IMR-90 (cell line): ENCODE results near the gene TACC3. TPM values are rescaled to one million over a fixed set of nuclear protein-coding genes. Genes with fewer than 3 reads are reported as not detected.

Experiments
- ATAC-seq: fragments of 200-7000 bp; cut with Tn5 transposase; 2 replicates; pipeline ENCODE4 v1.9.1; 2020; ENCODE audit warnings: low read depth, mild to moderate bottlenecking, moderate library complexity
- BruUV-seq: library from RNA; stranded (reverse); fragments of 400-500 nt; replicated peaks from 2 replicates; lab custom pipeline; 2021; lab: Mats Ljungman, UMichigan
- CTCF ChIA-PET: fragments of 300-600 bp; formaldehyde crosslinking; extraction: SDS; loops from one replicate; lab custom pipeline; 2021; ENCODE audit warnings: antibody characterized with exemption; lab: Yijun Ruan, JAX
- POLR2A ChIA-PET: fragments of 300-600 bp; sonication (Branson Sonifier 250); formaldehyde crosslinking; loops from one replicate; lab custom pipeline; 2022; ENCODE audit warnings: antibody characterized with exemption; ENCODE audit not compliant: unreplicated experiment; lab: Charles Lee
- DNase-seq: peaks from one replicate; pipeline ENCODE4 v3.0.0; 2013
- H2AFZ ChIP-seq: replicated peaks from 2 replicates; pipeline ENCODE3; 2013; ENCODE audit warnings: low read length, mild to moderate bottlenecking; ENCODE audit not compliant: poor library complexity
- H2AK5ac ChIP-seq: 2 replicates; pipeline ENCODE4 v1.6.1; 2013; ENCODE audit warnings: low read depth, low read length, inconsistent platforms
- H2AK9ac ChIP-seq: replicated peaks from 2 replicates; pipeline ENCODE3; 2013; ENCODE audit warnings: mild to moderate bottlenecking, low read depth, low read length, moderate library complexity; ENCODE audit not compliant: poor library complexity
- H2BK120ac ChIP-seq: 2 replicates; pipeline ENCODE4 v1.6.1; 2013; ENCODE audit warnings: low read depth, low read length, inconsistent platforms
- H2BK15ac ChIP-seq: 3 replicates; pipeline ENCODE4 v1.6.1; 2013; ENCODE audit warnings: low read depth, low read length, inconsistent platforms
- H2BK20ac ChIP-seq: 2 replicates; pipeline ENCODE4 v1.6.1; 2013; ENCODE audit warnings: low read depth, mild to moderate bottlenecking, inconsistent platforms, low read length, moderate library complexity
- H2BK5ac ChIP-seq: 2 replicates; pipeline ENCODE4 v1.6.1; 2013; ENCODE audit warnings: mild to moderate bottlenecking, low read depth, low read length, inconsistent platforms; ENCODE audit not compliant: poor library complexity, severe bottlenecking
- H3K14ac ChIP-seq: replicated peaks from 2 replicates; pipeline ENCODE4 v1.6.1; 2013; ENCODE audit warnings: low read depth, low read length, inconsistent platforms
- H3K18ac ChIP-seq: 2 replicates; pipeline ENCODE4 v1.6.1; 2013; ENCODE audit warnings: low read depth, low read length, control low read depth
- H3K23ac ChIP-seq: 2 replicates; pipeline ENCODE4 v1.6.1; 2013; ENCODE audit warnings: low read depth, low read length, inconsistent platforms
- H3K27ac ChIP-seq: 2 replicates; pipeline ENCODE4 v1.5.1; 2013; ENCODE audit warnings: mild to moderate bottlenecking, control low read depth, low read length; ENCODE audit not compliant: insufficient read depth
- H3K27me3 ChIP-seq: 2 replicates; pipeline ENCODE4 v1.6.1; 2013; ENCODE audit warnings: low read length; ENCODE audit not compliant: control insufficient read depth, insufficient read depth
- H3K36me3 ChIP-seq: 2 replicates; pipeline ENCODE4 v1.6.1; 2013; ENCODE audit warnings: low read length, mixed read lengths; ENCODE audit not compliant: control insufficient read depth, insufficient read depth
- H3K4ac ChIP-seq: 2 replicates; pipeline ENCODE4 v1.6.1; 2013; ENCODE audit warnings: low read depth, low read length, inconsistent platforms
- H3K4me1 ChIP-seq: 2 replicates; pipeline ENCODE4 v1.6.1; 2013; ENCODE audit warnings: low read length, mixed read lengths; ENCODE audit not compliant: control insufficient read depth, insufficient read depth
- H3K4me2 ChIP-seq: 2 replicates; pipeline ENCODE4 v1.6.1; 2013; ENCODE audit warnings: low read depth, mild to moderate bottlenecking, control low read depth, low read length, moderate library complexity
- H3K4me3 ChIP-seq: 2 replicates; pipeline ENCODE4 v1.5.1; 2013; ENCODE audit warnings: low read depth, mild to moderate bottlenecking, control low read depth, low read length, moderate library complexity; ENCODE audit not compliant: insufficient read depth
- H3K56ac ChIP-seq: 2 replicates; pipeline ENCODE4 v1.6.1; 2013; ENCODE audit warnings: low read length, inconsistent platforms; ENCODE audit not compliant: insufficient read depth; ENCODE audit errors: extremely low read depth
- H3K79me1 ChIP-seq, 2 experiments: 2 replicates each; pipeline ENCODE4 v1.6.1; 2013; ENCODE audit warnings: low read length in 2 of 2, inconsistent platforms in 1 of 2, low read depth in 1 of 2
- H3K9ac ChIP-seq: 2 replicates; pipeline ENCODE4 v1.6.1; 2013; ENCODE audit warnings: low read depth, low read length, control low read depth
- H3K9me1 ChIP-seq: 2 replicates; pipeline ENCODE4 v1.6.1; 2013; ENCODE audit warnings: low read length, inconsistent platforms; ENCODE audit not compliant: insufficient read depth
- H3K9me3 ChIP-seq: 2 replicates; pipeline ENCODE4 v1.6.1; 2013; ENCODE audit warnings: low read length; ENCODE audit not compliant: control insufficient read depth, insufficient read depth
- H4K20me1 ChIP-seq: 2 replicates; pipeline ENCODE4 v1.6.1; 2013; ENCODE audit warnings: low read length, inconsistent platforms; ENCODE audit not compliant: insufficient read depth
- H4K5ac ChIP-seq: 2 replicates; pipeline ENCODE4 v1.6.1; 2013; ENCODE audit warnings: mild to moderate bottlenecking, low read depth, low read length, control low read depth
- H4K8ac ChIP-seq, 2 experiments: 2 replicates each; pipeline ENCODE4 v1.6.1; 2013; ENCODE audit warnings: low read depth in 2 of 2, low read length in 2 of 2, control low read depth in 1 of 2, inconsistent platforms in 1 of 2
- H4K91ac ChIP-seq: 2 replicates; pipeline ENCODE4 v1.6.1; 2013; ENCODE audit warnings: low read depth, low read length, inconsistent platforms; ENCODE audit not compliant: insufficient read depth
- BHLHE40 ChIP-seq: fragments of 150-350 bp; IDR thresholded peaks from 2 replicates; pipeline ENCODE4 v1.6.1; 2016; ENCODE audit warnings: mild to moderate bottlenecking, low read depth, low read length
- CEBPB ChIP-seq: IDR thresholded peaks from 2 replicates; pipeline ENCODE4 v1.6.1; 2012; ENCODE audit warnings: low read depth, low read length, improper control_type of control experiment
- CHD1 ChIP-seq: IDR thresholded peaks from 2 replicates; pipeline ENCODE4 v1.6.1; 2012; ENCODE audit warnings: low read depth, low read length, improper control_type of control experiment
- FOS ChIP-seq: fragments of 150-350 bp; IDR thresholded peaks from 2 replicates; pipeline ENCODE4 v1.6.1; 2016; ENCODE audit warnings: low read depth, low read length
- MAFK ChIP-seq: IDR thresholded peaks from 2 replicates; pipeline ENCODE4 v1.6.1; 2012; ENCODE audit warnings: low read depth, low read length, improper control_type of control experiment
- MAZ ChIP-seq: IDR thresholded peaks from 2 replicates; pipeline ENCODE4 v1.6.1; 2012; ENCODE audit warnings: low read depth, mild to moderate bottlenecking, low read length, improper control_type of control experiment, moderate library complexity, borderline replicate concordance
- NFE2L2 ChIP-seq: fragments of 150-350 bp; IDR thresholded peaks from 2 replicates; pipeline ENCODE4 v1.6.1; 2016; ENCODE audit warnings: low read depth, mild to moderate bottlenecking, low read length
- POLR2A ChIP-seq: IDR thresholded peaks from 2 replicates; pipeline ENCODE4 v1.6.1; 2012; ENCODE audit warnings: mild to moderate bottlenecking, low read depth, low read length
- RCOR1 ChIP-seq: IDR thresholded peaks from 2 replicates; pipeline ENCODE4 v1.6.1; 2012; ENCODE audit warnings: mild to moderate bottlenecking, low read length, improper control_type of control experiment; ENCODE audit not compliant: insufficient replicate concordance
- RFX5 ChIP-seq: IDR thresholded peaks from 2 replicates; pipeline ENCODE4 v1.8.0; 2012; ENCODE audit warnings: low read depth, mild to moderate bottlenecking, low read length, moderate library complexity
- WGBS, 2 experiments: methylation state at CpG; one replicate each; pipeline versions ENCODE4 v1.1.5 to v1.1.7; 2013; ENCODE audit warnings: missing lambda C conversion rate in 2 of 2; ENCODE audit not compliant: insufficient read length in 1 of 2; ENCODE audit errors: extremely low coverage in 2 of 2; 5-methylcytosine and 5-hydroxymethylcytosine counted together
- dilution Hi-C: fragments of 300-500 bp; cut with HindIII; formaldehyde crosslinking; loops from one replicate; pipeline ENCODE4 v1.14.3; 2018; ENCODE audit warnings: low sequenced_read_pairs; ENCODE audit not compliant: unreplicated experiment
- in situ Hi-C: fragments of 300-500 bp; cut with MboI; formaldehyde crosslinking; loops from 3 replicates; pipeline ENCODE4 v1.14.3; 2019; ENCODE audit warnings: low sequenced_read_pairs, inconsistent platforms, mixed read lengths
- intact Hi-C: fragments of 100-400 bp; cut with micrococcal nuclease; formaldehyde crosslinking; loops from 2 replicates; pipeline ENCODE4 v1.10.0; 2022
- polyA plus RNA-seq, 3 experiments: library from polyadenylated mRNA; depleted of rRNA; stranded (reverse); fragments of >200 nt; gene quantifications; 2 replicates each; pipeline ENCODE4 v1.2.3, GENCODE V29; 2012; ENCODE audit warnings: low replicate concordance in 1 of 3
- total RNA-seq: library from RNA; depleted of rRNA; stranded (reverse); fragments of >200 nt; gene quantifications from 2 replicates; pipeline ENCODE4 v1.2.3, GENCODE V29; 2012
- TF ChIP-seq, protein P1 (sequence below): fragments of 150-350 bp; IDR thresholded peaks from 2 replicates; pipeline ENCODE4 v1.6.1; 2017; ENCODE audit warnings: mild to moderate bottlenecking, antibody characterized with exemption, low read length, low read depth
- TF ChIP-seq, protein P2 (sequence below): conservative IDR thresholded peaks from 2 replicates; pipeline ENCODE4 v1.5.1; 2012; ENCODE audit warnings: mild to moderate bottlenecking, low read depth, low read length, improper control_type of control experiment

Gene TACC3
- total and polyA plus RNA-seq, 2 of the 4 experiments (the other 2 are of a cell fraction): 15.1 to 49.7 TPM

DNA sequence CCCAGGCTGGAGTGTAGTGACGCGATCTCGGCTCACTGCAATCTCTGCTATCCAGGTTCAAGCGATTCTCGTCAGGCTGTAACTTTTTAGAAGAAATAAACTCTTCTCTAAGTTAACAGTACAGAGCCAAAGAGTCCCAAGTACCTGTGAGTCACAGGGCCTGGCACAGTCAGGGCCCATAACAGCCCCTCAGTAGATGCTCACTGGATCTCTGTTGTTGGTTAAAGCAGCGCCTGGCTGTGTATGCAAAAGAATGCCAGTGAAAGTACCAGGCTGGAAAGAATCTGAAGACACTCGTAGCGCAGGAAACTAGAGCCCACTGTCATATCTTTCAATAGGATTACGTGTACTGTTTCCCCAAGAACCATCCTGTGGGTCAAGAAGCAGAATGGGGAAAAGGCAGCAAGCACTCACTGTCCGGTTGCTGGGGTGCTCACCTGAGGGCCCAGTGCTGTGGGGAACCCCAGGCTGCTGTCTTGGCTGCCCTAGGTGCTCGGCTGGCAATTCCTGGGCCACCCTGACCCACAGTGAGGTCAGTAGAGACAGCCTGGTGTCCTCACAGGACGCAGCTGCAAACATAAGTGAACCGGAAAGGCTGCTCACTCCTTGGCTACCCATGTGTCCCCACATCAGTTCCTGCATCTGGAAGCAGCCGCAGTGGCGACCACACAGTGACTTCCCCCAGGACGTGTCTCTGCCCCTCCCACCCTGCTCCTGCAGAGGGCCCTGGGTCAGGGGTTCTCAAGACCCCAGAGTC lies 6.1 kb upstream of the TACC3 start:
- no peak overlapping the region for H3K23ac ChIP-seq
- no peak overlapping the region for H3K27ac ChIP-seq
- TF ChIP-seq, protein P1, sequence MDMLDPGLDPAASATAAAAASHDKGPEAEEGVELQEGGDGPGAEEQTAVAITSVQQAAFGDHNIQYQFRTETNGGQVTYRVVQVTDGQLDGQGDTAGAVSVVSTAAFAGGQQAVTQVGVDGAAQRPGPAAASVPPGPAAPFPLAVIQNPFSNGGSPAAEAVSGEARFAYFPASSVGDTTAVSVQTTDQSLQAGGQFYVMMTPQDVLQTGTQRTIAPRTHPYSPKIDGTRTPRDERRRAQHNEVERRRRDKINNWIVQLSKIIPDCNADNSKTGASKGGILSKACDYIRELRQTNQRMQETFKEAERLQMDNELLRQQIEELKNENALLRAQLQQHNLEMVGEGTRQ: no peak
- TF ChIP-seq NFE2L2 (no peak), POLR2A (no peak), CHD1 (no peak), CEBPB (no peak), MAFK (no peak), FOS (no peak), RCOR1 (no peak), BHLHE40 (no peak), MAZ (no peak), RFX5 (no peak)
- TF ChIP-seq, protein P2, sequence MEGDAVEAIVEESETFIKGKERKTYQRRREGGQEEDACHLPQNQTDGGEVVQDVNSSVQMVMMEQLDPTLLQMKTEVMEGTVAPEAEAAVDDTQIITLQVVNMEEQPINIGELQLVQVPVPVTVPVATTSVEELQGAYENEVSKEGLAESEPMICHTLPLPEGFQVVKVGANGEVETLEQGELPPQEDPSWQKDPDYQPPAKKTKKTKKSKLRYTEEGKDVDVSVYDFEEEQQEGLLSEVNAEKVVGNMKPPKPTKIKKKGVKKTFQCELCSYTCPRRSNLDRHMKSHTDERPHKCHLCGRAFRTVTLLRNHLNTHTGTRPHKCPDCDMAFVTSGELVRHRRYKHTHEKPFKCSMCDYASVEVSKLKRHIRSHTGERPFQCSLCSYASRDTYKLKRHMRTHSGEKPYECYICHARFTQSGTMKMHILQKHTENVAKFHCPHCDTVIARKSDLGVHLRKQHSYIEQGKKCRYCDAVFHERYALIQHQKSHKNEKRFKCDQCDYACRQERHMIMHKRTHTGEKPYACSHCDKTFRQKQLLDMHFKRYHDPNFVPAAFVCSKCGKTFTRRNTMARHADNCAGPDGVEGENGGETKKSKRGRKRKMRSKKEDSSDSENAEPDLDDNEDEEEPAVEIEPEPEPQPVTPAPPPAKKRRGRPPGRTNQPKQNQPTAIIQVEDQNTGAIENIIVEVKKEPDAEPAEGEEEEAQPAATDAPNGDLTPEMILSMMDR: no peak
- no peak overlapping the region for H4K91ac ChIP-seq
- no peak overlapping the region for H3K14ac ChIP-seq
- no peaks in the 10 kb centered on the region for H3K27me3 ChIP-seq
- no peak overlapping the region for H3K4me2 ChIP-seq
- H4K5ac ChIP-seq: no peak overlapping the region
- H2BK5ac ChIP-seq: no peak overlapping the region
- no peak overlapping the region for H2BK15ac ChIP-seq
- ATAC-seq: no peak
- peaks cover 12% of the 10 kb centered on the region for H3K36me3 ChIP-seq
- peaks cover 21% of the 10 kb centered on the region for H4K20me1 ChIP-seq
- no peaks in the 10 kb centered on the region for H3K9me3 ChIP-seq
- H4K8ac ChIP-seq: no peak overlapping the region
- no peak overlapping the region for H3K4me3 ChIP-seq
- ChIA-PET CTCF (no interaction called here), POLR2A (no interaction called here)
- H3K9ac ChIP-seq: no peak overlapping the region
- DNase-seq: no peak
- no peak overlapping the region for H3K18ac ChIP-seq
- no peak overlapping the region for H3K56ac ChIP-seq
- no peak overlapping the region for H2BK20ac ChIP-seq
- WGBS, 2 experiments: 79% methylated on average over 10 of the region's 16 CpGs; no CpG with 5 or more reads in 1 of the 2 experiments
- peaks cover 6% of the 10 kb centered on the region; the same call in 1 of the 2 replicates for H3K9me1 ChIP-seq
- intact Hi-C loops: no loop called here
- no peak overlapping the region for H2AFZ ChIP-seq
- BruUV-seq: no TSS peak
- H2AK5ac ChIP-seq: no peak overlapping the region
- peaks cover 25 to 84% of the 10 kb centered on the region in 2 experiments for H3K79me1 ChIP-seq
- dilution Hi-C loops: no loop called here
- in situ Hi-C loops: no loop called here
- H2BK120ac ChIP-seq: no peak overlapping the region
- no peak overlapping the region for H3K4ac ChIP-seq
- H3K4me1 ChIP-seq: peaks cover 9% of the 10 kb centered on the region
- peak overlapping the region; percentile 9 for H2AK9ac ChIP-seq
